ENCODE results near the gene FOXN3. TPM values are rescaled to one million over a fixed set of nuclear protein-coding genes. Genes with fewer than 3 reads are reported as not detected.

Gene FOXN3
- total RNA-seq, 2 experiments from 2014 or later = 124 to 127 TPM

- H3K27ac Mint-ChIP-seq = peak overlapping the region; percentile 21
- H3K27ac ChIP-seq (ENCODE audit: low read depth in 1 of 2, low read length in 2 of 2) = no peak overlapping the region
- no peak overlapping the region for H3K4me3 Mint-ChIP-seq
- no peaks in the 10 kb centered on the region for H3K36me3 Mint-ChIP-seq (ENCODE audit: low read depth)
- no peaks in the 10 kb centered on the region for H3K9me3 ChIP-seq (ENCODE audit: control insufficient read depth in 1 of 2, insufficient read depth in 1 of 2, low read length in 2 of 2)
- H3K27me3 Mint-ChIP-seq = no peaks in the 10 kb centered on the region
- H3K4me1 ChIP-seq (ENCODE audit: insufficient read depth, low read length) = peaks cover 26% of the 10 kb centered on the region
- CTCF ChIA-PET = no interaction called here
- intact Hi-C loops (cut with DNase I, micrococcal nuclease) = no loop called here
- no peaks in the 10 kb centered on the region for H3K9me3 Mint-ChIP-seq
- ATAC-seq (ENCODE audit: poor library complexity) = no peak
- TF ChIP-seq CTCF (IDR thresholded peaks at IDR 0.05) = no peak
- POLR2A ChIA-PET = no interaction called here
- no peaks in the 10 kb centered on the region for H3K27me3 ChIP-seq (ENCODE audit: control insufficient read depth in 1 of 2, insufficient read depth in 2 of 2, low read length in 2 of 2)
- peaks cover 3% of the 10 kb centered on the region for H3K36me3 ChIP-seq (ENCODE audit: insufficient read depth, low read length)
- H3K4me1 Mint-ChIP-seq (ENCODE audit: low read depth) = peaks cover 73% of the 10 kb centered on the region
- no peak for DNase-seq
- H3K4me3 ChIP-seq (ENCODE audit: low read length) = no peak overlapping the region
Measured at GRCh38 chr14:89226801-89227495, 190.1 kb downstream of the FOXN3 start.

GRCh38 chr14:89225607-89226006 lies 191.4 kb downstream of the FOXN3 start:
- CTCF ChIA-PET = no interaction called here
- Mint-ChIP-seq H3K27ac (peak overlapping the region; percentile 21), H3K27me3 (no peaks in the 10 kb centered on the region)

GRCh38 chr14:89221109-89221810 lies 195.8 kb downstream of the FOXN3 start:
- no peaks in the 10 kb centered on the region for H3K9me3 ChIP-seq (ENCODE audit: control insufficient read depth in 1 of 2, insufficient read depth in 1 of 2, low read length in 2 of 2)
- H3K4me1 Mint-ChIP-seq (ENCODE audit: low read depth) = peaks cover 62% of the 10 kb centered on the region
- H3K27me3 Mint-ChIP-seq = no peaks in the 10 kb centered on the region
- DNase-seq = peak in 3 of 14 experiments; percentile 57 to 65 (median 58)
- H3K9me3 Mint-ChIP-seq = no peaks in the 10 kb centered on the region
- POLR2A ChIA-PET = no interaction called here
- no peak overlapping the region for H3K4me3 ChIP-seq (ENCODE audit: low read length)
- no peak overlapping the region for H3K27ac ChIP-seq (ENCODE audit: low read depth in 1 of 2, low read length in 2 of 2)
- peak; percentile 98 for ATAC-seq (ENCODE audit: poor library complexity)
- peak overlapping the region; percentile 38 for H3K4me3 Mint-ChIP-seq
- CTCF ChIA-PET = no interaction called here
- peaks cover 18% of the 10 kb centered on the region for H3K36me3 ChIP-seq (ENCODE audit: insufficient read depth, low read length)
- H3K27me3 ChIP-seq (ENCODE audit: control insufficient read depth in 1 of 2, insufficient read depth in 2 of 2, low read length in 2 of 2) = no peaks in the 10 kb centered on the region
- no peak for TF ChIP-seq CTCF (IDR thresholded peaks at IDR 0.05)
- H3K27ac Mint-ChIP-seq = peak overlapping the region; percentile 88
- H3K4me1 ChIP-seq (ENCODE audit: insufficient read depth, low read length) = peaks cover 30% of the 10 kb centered on the region
- peaks cover 26% of the 10 kb centered on the region for H3K36me3 Mint-ChIP-seq (ENCODE audit: low read depth)
- intact Hi-C loops (cut with DNase I, micrococcal nuclease) = no loop called here

More at GRCh38 chr14:89225607-89226006, 191.4 kb downstream of the FOXN3 start:
- Histone ChIP-seq H3K36me3 (ENCODE audit: insufficient read depth, low read length) (peaks cover 3% of the 10 kb centered on the region), H3K9me3 (ENCODE audit: control insufficient read depth in 1 of 2, insufficient read depth in 1 of 2, low read length in 2 of 2) (no peaks in the 10 kb centered on the region), H3K27ac (ENCODE audit: low read depth in 1 of 2, low read length in 2 of 2) (no peak overlapping the region), H3K4me1 (ENCODE audit: insufficient read depth, low read length) (peaks cover 32% of the 10 kb centered on the region), H3K4me3 (ENCODE audit: low read length) (no peak overlapping the region), H3K27me3 (ENCODE audit: control insufficient read depth in 1 of 2, insufficient read depth in 2 of 2, low read length in 2 of 2) (no peaks in the 10 kb centered on the region)
- intact Hi-C loops (cut with DNase I, micrococcal nuclease) = no loop called here
- POLR2A ChIA-PET = no interaction called here
- H3K9me3 Mint-ChIP-seq = no peaks in the 10 kb centered on the region
- H3K4me3 Mint-ChIP-seq = no peak overlapping the region
- no peak for DNase-seq
- peaks cover 9% of the 10 kb centered on the region for H3K36me3 Mint-ChIP-seq (ENCODE audit: low read depth)
- TF ChIP-seq CTCF (IDR thresholded peaks at IDR 0.05) = no peak
- H3K4me1 Mint-ChIP-seq (ENCODE audit: low read depth) = peaks cover 74% of the 10 kb centered on the region
- no peak for ATAC-seq (ENCODE audit: poor library complexity)
